K562 (cell line): Measurements from ENCODE around the gene C16orf90. TPM values are rescaled to one million over a fixed set of nuclear protein-coding genes. Genes with fewer than 3 reads are reported as not detected.

Experiments
- BHLHE40 ChIP-seq: IDR thresholded peaks from 2 replicates; pipeline ENCODE4 v1.6.1; 2011; ENCODE audit warnings: low read length, improper control_type of control experiment
- C11orf30 ChIP-seq: fragments of 450-650 bp; IDR thresholded peaks from 2 replicates; pipeline ENCODE4 v1.6.1; 2016; ENCODE audit warnings: low read depth, mild to moderate bottlenecking
- DPF2 ChIP-seq: fragments of 450-650 bp; IDR thresholded peaks from 2 replicates; pipeline ENCODE4 v1.6.1; 2016
- E2F3 ChIP-seq: fragments of 250-450 bp; sonication (Bioruptor Pico); IDR thresholded peaks from 2 replicates; pipeline ENCODE4 v1.4.0; 2020; ENCODE audit warnings: mild to moderate bottlenecking
- E2F6 ChIP-seq, 2 experiments: IDR thresholded peaks; 2 replicates each; pipeline ENCODE4 v1.6.1; 2011; ENCODE audit warnings: borderline replicate concordance in 1 of 2, control low read depth in 1 of 2, low read depth in 1 of 2, low read length in 1 of 2, mild to moderate bottlenecking in 1 of 2, mixed read lengths in 1 of 2, moderate library complexity in 1 of 2; ENCODE audit not compliant: insufficient read depth in 1 of 2, insufficient read length in 1 of 2, poor library complexity in 1 of 2, severe bottlenecking in 1 of 2; ENCODE audit errors: extremely low read depth in 1 of 2
- NFIC ChIP-seq: fragments of 450-650 bp; IDR thresholded peaks from 2 replicates; pipeline ENCODE4 v1.6.1; 2017; ENCODE audit warnings: mild to moderate bottlenecking, inconsistent platforms
- NRF1 ChIP-seq, 2 experiments: fragments of 450-650 bp; IDR thresholded peaks in 1 of 2; conservative IDR thresholded peaks in 1 of 2; 2 replicates each; pipeline ENCODE4 v1.6.1; 2014; ENCODE audit warnings: mild to moderate bottlenecking in 2 of 2
- RBBP5 ChIP-seq: fragments of 200-600 bp; sonication (generic); IDR thresholded peaks from 2 replicates; pipeline ENCODE4 v1.6.1; 2012; ENCODE audit warnings: borderline replicate concordance, mild to moderate bottlenecking, low read length, control low read depth, inconsistent platforms; ENCODE audit not compliant: insufficient read depth, poor library complexity, severe bottlenecking
- SAP30 ChIP-seq: fragments of 200-600 bp; sonication (generic); IDR thresholded peaks from 2 replicates; pipeline ENCODE4 v1.6.1; 2012; ENCODE audit warnings: borderline replicate concordance, low read depth, mild to moderate bottlenecking, moderate library complexity, low read length, control low read depth, inconsistent platforms; ENCODE audit not compliant: insufficient read depth, poor library complexity, severe bottlenecking
- ZNF140 ChIP-seq: fragments of 250-450 bp; sonication (Bioruptor Pico); IDR thresholded peaks from 2 replicates; pipeline ENCODE4 v1.8.0; 2021; ENCODE audit warnings: moderate library complexity, mild to moderate bottlenecking, inconsistent platforms
- ZNF316 ChIP-seq: fragments of 450-650 bp; IDR thresholded peaks from 2 replicates; pipeline ENCODE4 v1.6.1; 2016
- polyA plus RNA-seq, 8 experiments: library from polyadenylated mRNA; depleted of rRNA in 4 of 8; stranded (reverse) in 5 of 8; unstranded in 3 of 8; fragments of >200 nt; fragmentation: Nextera tagmentation in 2 of 8; fragmentation: Illumina TruSeq in 1 of 8; extraction: Ambion mirVana in 2 of 8; extraction: Trizol in 1 of 8; gene quantifications; 2 replicates each; pipeline versions ENCODE4 v1.2.1 to v1.2.3, GENCODE V29; 2011 to 2014; ENCODE audit warnings: inconsistent platforms in 1 of 8, missing spikeins in 1 of 8
- total RNA-seq, 7 experiments: library from RNA; depleted of rRNA in 6 of 7; stranded (reverse); fragments of >200 nt in 6 of 7; fragmentation: Illumina TruSeq in 2 of 7; extraction: Trizol in 2 of 7; gene quantifications; 2 replicates each; pipeline versions ENCODE4 v1.2.1 to v1.2.3, GENCODE V29; 2011 to 2021; ENCODE audit warnings: low replicate concordance in 1 of 7

Gene C16orf90
- total and polyA plus RNA-seq, 9 of the 15 experiments (the other 6 are each of a cell fraction or from before 2014, with no cell fraction given): not detected

DNA sequence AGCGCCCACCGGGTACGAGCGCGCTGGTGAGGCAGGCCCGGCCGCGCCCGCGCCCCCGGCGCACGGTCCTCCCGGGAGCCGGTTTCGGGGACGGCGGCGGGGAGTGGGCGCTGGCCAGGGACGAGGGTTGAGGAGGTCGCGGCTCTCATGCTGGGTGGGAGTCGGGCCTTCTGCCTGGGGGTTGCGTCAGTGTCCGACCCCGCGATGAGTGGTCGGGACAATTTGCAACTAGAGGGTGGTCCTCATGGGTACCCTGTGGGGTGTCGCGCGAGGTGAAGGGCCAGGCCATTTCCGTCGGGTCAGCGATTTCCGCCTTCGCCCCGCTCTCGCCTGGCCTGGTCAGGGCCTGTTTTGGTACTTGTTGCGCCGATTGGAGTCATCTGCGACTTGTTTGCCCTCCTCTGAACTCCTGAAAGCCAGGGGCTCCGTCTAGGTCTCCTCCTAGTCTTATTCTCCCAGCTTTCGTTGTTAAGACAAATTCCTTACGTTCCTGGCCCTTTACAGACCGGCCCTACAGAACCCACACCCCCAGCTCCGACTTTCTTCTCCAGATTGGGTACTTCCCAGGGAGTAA is 36.9 kb downstream of the C16orf90 start (continued):
- TF ChIP-seq ZNF316 (peak; percentile 98), NFIC (no peak), SAP30 (peak; percentile 0), NRF1 (conservative IDR thresholded peaks at IDR 0.05 in 1 of 2, IDR thresholded peaks at IDR 0.05 in 1 of 2) (peak; percentile 47 to 59), E2F6 (IDR thresholded peaks at IDR 0.05; ENCODE audit: borderline replicate concordance in 1 of 2, extremely low read depth in 1 of 2, insufficient read depth in 1 of 2, insufficient read length in 1 of 2, low read depth in 1 of 2, low read length in 1 of 2, poor library complexity in 1 of 2, severe bottlenecking in 1 of 2) (peak in 1 of 2 experiments; percentile 28), C11orf30 (peak; percentile 96), ZNF140 (no peak), E2F3 (no peak), RBBP5 (peak; percentile 21), DPF2 (no peak), BHLHE40 (no peak)
